Muscle of arm (tissue), 12 donors: ENCODE measurements around the gene KCNQ1. TPM values are rescaled to one million over a fixed set of nuclear protein-coding genes. Genes with fewer than 3 reads are reported as not detected.

Experiments used
- DNase-seq: peaks from one replicate; pipeline ENCODE4 v3.0.0-alpha.2; 2013
- polyA plus RNA-seq, 12 donors: library from polyadenylated mRNA; unstranded; fragments of 120-200 nt; gene quantifications; one replicate each; pipeline ENCODE4 v1.2.1, GENCODE V29; 2013; ENCODE audit not compliant: insufficient read length in 12 of 12

The KCNQ1 gene
- polyA plus RNA-seq, 12 donors = 1.3 to 2.5 (median 2.0) TPM; not detected in 2

DNA sequence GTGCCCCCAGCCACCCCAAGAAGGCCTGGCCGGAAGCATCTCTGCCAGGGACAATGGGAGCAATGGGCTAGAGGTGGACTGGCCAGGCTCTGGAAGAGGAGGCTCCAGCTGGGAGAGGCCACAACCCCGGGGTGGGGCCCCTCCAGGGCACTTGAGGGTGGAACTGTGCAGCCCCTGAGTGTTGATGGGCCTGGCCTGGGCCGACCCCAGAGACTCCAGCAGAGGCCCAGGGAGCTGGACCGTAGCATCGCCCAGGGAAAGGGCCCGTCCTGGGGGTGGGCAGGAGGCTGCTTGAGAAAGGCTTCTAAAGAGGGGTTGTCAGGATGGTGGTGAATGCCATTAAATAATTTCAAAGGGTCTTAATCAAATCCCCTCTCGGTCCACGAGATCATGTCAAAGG is 410.4 kb downstream of the KCNQ1 start:
- no peak for DNase-seq

- DNase-seq = no peak
These were observed 412.5 kb downstream of the KCNQ1 start for GRCh38 chr11:2857276-2857675.

- DNase-seq = no peak
These were observed 413.1 kb downstream of the KCNQ1 start for GRCh38 chr11:2857918-2858317.

- DNase-seq = no peak
These were observed 414.3 kb downstream of the KCNQ1 start for GRCh38 chr11:2858995-2859698.

- no peak for DNase-seq
These were observed 414.9 kb downstream of the KCNQ1 start for GRCh38 chr11:2859699-2860037.

- DNase-seq = no peak
These were observed 415.8 kb downstream of the KCNQ1 start for GRCh38 chr11:2860636-2861035.

GRCh38 chr11:2862395-2863275 is 417.8 kb downstream of the KCNQ1 start:
- DNase-seq = no peak

DNA sequence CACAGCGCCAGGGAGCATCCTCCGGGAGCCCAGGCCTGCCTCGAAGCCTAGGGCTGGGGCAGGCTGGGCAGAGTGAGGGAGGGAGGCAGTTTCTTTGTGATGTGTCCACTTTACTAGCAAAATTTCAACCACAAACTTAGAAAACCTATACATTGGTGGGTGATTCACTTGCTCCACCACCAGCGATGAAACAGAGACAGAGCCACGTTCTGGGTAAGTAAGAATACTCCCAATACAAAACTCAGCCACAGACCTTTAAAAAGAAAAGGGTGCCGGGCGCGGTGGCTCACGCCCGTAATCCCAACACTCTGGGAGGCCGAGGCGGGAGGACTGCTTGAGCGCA is 418.4 kb downstream of the KCNQ1 start:
- DNase-seq = no peak

GRCh38 chr11:2864901-2865300 is 420.1 kb downstream of the KCNQ1 start:
- DNase-seq = no peak

- no peak for DNase-seq
These were observed 421.2 kb downstream of the KCNQ1 start for GRCh38 chr11:2865922-2866577.

DNA sequence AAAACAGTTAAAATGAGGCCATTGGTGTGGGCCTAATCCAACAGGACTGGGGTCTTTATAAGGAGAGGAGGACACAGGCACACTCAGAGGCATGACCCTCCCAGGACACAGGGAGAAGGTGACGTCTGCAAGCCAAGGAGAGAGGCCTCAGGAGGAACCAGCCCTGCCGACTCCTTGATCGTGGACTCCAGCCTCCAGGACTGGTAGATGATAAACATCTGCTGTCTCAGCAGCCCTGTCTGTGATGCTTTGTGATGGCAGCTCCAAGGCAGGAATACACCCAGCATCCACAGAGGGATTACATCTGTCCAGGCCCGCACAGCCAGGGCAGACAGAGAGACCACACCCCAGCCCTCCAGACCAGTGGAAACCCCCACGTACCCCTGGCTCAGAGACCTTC is 422.3 kb downstream of the KCNQ1 start:
- no peak for DNase-seq

- DNase-seq = no peak
These were observed 423.1 kb downstream of the KCNQ1 start for GRCh38 chr11:2867722-2868505.

DNA sequence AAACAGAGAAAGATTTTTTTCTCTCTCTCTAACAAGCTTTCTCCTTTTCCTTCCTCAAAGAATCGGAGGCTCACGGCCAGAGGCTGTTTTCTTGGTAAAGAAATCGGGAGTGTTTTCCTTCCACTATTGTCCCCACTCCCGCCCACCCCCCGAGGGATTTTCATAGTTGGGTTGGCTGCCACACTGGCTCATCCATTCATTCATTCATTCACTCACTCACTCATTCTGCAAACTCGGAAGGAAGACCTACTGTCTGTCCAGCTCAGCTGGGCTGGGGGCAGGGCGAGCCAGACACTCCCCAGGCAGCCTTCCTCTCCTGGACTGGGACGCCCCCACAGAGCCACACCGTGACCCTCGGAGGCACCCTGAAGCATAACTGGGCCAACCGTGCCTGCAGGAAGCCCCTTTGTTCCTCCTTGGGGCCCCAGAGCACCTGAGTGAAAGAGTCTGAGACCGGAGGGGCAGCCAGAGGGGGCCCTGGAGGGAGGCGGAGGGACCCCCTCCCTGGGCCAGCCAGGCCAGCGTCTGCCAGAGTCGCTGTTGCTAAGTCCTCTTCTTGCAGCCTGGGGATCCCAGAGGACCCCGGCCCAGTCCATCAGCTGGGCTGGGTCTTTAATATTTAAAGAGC is 423.8 kb downstream of the KCNQ1 start:
- DNase-seq = no peak

- DNase-seq = no peak
These were observed 424.3 kb downstream of the KCNQ1 start for GRCh38 chr11:2869134-2869526.

- DNase-seq = no peak
These were observed 425.0 kb downstream of the KCNQ1 start for GRCh38 chr11:2869561-2870427.

DNA sequence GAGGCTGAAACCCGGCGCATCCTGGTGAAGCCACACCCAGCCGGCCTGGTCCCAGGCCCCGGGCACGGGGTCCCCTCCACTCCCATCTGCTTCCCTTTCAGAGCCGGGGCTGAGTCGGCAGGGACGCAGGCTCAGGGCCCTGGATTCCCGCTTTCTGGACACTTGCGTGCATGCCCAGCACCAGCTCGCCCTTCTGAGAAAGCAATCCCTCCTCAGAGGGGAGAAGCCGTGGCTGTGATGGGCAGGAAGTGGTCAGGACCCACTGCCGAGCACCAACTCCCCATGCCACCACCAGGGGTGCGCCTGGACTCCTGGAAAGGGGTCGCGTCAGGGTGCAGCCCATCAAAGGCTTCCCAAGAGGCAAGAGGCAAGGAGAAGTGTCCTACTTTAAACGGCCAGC is 425.7 kb downstream of the KCNQ1 start:
- DNase-seq = no peak

DNA sequence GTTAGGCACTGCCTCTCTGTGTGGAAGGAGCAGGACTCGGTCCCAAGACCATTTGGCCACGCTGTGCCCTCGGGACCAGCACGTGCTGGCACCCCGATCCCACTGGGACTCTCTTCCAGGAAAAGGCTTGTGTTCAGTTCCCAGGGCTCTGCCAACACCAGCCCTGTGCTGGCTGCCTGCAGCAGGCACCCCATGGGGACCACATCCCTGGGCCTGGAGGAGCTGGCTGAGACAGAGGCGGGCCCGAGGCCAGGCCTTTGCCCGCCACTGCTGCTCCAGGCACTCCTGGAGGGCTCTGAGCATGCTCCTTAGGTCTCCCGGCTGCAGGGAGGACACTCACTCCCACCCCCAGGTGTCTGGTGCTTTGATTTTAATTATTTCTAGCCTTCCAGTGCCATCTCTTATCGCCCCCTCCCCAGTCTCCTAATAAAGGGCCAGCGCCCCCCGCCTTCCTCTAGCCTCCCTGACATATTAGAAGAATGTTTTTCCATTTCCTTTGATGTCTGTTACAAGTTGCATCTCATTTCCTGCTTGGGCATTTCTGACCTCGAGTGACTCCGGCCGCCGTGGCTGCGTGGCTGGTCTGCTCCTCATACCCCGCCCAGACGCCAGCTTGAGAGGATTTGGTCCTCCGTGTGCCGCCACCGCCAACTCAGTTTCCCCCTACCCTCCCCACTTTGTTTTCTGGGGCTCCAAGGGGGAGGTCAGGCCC is 426.3 kb downstream of the KCNQ1 start:
- DNase-seq = no peak

- no peak for DNase-seq
These were observed 430.2 kb downstream of the KCNQ1 start for GRCh38 chr11:2874963-2875362.

DNA sequence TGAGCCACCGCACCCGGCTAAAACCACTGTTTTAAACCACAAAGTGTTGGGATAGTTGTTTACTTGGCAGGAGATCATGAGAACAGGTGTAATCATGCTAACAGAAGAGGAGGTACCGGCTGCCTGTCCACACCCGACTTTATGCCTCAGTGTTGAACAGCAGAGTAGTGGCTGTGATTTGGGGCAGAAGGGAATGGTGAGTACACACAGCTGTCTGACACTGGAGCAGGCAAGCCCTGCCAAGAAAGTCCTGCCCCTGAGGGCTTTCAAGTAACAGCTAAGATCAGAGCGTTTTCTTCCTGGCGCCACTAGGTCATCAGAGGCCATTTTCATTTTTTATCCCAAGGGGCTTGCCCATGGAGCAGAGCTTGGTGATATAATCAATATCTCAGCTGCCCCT is 432.7 kb downstream of the KCNQ1 start:
- no peak for DNase-seq

DNA sequence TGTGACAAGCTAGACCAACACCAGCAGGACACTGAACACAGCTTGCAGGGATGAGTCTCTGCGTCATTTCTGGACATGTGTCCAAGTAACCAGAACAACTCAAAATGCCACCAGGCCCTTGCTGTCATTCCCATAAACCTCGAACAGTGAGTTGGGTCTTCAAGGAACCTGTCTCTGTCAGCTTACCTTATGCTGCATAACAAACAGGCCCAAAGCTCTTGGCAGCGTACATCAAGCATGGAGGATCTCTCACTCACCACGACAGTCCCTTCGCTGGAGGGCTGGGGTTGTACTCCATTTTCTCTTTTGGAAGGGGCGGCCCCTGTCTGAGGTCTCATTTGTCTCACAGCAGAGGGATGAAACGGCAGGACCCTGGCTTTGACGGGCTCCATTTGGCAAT is 434.0 kb downstream of the KCNQ1 start:
- no peak for DNase-seq
